ENCODE measurements around the gene VAPB.
A peak's percentile ranks its signal among the peaks of the same experiment; 100 is the strongest.

VAPB gene

DNA sequence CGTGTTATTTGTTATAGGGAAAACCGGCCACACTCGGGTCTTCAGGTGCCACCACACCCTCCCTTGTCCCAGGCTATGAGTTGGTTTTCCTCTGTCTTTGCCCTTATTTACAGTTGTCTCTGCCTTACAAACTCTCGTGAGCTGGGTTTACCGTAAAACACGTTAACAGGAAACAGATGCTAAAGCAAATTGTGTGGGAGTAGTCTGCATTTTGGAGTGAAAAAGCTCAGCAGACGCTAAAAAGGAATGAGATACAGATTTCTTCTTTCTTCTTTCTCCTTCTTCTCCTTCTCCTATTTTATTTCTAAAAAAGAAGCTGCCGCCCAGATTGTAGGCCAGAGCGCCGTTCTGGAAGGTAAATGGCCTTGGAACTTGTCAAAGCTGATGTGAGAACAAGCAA lies 74.2 kb downstream of the VAPB start:
- DNase-seq (ENCODE audit: low read depth), result no peak

DNA sequence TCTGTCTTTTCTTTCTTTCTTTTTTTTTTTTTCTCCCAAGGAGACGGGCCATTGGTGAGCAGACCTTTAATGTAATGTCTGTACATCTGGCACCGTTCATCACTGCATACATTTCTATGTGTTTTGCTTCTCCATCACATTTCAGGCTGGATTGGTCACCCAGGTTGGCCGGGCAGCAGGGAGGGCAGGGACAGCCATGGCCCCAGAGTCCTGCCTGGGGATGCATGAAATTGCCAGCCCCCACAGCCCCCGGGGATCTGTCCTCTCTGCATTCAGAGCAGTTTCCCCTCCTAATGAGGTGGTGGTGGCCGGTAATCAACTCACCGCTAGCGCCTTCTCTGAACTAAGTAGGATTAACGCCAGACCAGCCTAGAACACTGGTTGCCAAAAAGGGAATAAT lies 75.8 kb downstream of the VAPB start:
- no peak for DNase-seq (ENCODE audit: low read depth)

DNA sequence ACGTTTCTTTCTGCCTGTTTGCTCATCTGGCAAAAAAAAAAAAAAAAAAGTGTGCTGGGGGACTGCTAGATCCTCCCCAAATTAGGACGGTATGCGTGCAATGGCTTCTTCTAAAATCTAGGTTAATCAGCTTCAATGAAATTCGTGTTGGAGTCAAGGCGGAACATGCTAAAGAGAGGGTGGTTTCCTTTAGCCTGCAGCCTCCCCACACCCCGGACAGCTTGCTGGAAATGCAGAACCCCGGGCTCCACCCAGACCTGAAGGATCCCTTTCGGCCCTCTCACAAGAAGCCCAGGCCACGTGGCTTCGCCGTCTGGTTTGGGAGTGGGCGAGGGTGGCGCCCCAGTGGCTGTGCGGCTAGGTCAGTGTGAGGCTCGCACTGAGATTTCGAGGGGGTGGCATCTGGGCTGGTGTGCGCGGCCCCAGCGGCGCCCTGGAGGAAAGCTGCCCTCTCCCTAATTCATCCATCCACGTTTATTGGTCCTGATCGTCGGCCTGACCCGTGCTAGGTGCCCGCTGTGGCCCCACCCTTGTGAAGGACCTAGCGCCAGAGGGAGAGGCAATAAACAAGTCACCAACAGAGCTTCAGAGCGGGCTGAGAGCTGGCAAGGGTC lies 77.2 kb downstream of the VAPB start:
- DNase-seq (ENCODE audit: low read depth), result no peak

DNA sequence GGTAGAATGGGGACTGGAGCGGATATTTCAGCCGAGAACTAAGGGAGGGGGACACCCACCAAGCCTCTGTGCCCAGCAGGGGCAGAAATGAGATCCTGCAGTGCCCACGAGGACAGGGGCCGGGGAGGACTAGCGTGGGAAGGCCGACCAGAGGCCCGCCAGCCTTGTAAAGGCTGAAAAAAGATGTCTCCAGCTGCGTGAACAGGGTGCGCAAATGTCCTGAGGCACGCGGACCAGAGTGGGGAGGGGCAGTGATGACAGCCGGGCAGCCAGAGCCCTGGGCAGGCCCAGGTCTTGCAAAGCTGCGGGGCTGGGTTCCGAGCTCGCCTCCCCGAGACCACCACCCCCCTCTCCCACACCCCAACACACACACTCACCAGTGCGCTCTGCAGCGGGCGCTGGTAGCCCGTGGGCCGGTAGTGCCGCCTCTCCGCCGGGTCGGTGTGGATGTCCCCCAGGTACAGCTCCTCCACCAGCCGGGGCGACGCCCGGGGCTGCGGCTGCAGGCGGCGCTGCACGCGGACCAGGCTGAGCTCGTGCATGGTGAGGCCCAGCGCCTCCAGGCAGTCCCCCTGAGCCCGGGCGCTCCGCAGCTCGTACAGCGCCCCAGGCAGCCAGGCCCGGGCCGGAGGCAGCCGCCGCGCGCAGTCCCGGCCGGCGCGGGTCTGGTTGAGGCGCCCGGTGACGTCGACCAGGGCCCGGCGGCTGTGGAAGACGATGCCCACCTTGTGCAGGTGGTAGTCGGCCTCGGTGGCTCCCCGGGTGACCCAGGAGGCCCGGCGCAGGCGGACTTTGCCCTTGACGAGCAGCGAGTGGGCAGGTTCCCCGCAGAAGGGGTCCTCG lies 77.9 kb downstream of the VAPB start:
- no peak for DNase-seq (ENCODE audit: low read depth)

DNA sequence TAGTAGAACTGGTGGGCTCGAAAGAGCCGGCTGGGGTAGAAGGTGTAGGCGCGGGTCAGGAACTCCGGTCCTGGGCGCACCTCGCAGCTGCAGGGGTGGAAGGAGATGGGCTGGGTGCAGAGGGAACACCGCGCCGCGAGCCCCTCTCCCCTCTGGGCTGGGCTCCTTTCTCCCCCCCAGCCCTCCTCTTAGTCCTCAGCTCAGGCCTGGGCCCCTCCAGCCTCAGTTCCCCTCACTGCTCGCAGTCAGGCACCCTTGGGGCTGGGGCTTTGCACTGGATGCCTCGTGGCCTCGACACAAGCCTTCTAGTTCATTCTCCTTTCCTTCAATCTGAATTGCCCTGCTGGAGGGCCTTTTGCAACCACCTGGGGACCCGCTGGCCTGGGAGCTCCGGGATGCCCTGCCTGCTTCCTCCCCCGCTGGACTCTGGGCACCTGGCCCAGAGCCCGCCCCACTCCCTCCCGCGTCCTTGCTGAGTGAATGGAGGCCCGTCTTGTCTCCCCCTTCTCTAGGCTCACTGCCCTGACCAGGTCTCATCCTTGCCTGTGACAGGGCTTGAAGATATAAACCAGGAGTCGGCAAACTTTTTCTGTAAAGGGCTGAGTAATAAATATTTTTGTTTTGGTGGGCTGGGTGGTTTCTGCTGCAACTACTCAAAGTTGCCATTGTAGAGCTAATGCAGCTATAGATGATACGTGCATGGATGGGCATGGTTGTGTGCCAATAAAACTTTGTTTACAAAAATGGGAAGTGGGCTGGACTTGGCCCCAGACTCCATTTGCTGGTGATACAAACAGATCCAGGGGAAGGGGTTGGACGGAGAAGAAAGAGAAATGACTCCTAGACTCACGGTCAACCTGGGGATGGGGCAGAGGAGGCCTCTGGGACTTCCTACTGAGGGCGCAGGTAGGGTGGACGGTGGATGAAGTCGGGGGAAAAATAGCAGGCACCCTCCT lies 78.8 kb downstream of the VAPB start:
- no peak for DNase-seq (ENCODE audit: low read depth)

DNA sequence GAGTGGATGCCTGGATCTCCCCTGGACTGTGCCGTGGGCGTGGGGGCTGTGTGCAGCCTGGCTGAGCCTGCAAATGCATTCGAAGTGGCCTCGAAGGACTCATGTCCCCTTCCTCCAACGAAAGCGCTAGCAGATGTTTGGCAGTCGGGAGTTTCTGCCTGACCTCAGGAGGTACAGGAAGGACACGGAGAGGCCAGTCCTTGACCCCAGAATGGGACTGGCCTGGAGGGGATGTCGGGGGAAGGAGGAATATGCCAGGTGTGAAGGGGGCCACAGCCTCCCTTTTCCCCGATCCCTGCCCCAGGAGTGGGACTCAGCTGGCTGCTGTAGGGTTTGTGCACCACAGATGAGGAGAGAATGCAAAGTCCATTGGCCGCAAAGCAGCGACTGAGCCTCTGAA lies 80.6 kb downstream of the VAPB start:
- no peak for DNase-seq (ENCODE audit: low read depth)

DNA sequence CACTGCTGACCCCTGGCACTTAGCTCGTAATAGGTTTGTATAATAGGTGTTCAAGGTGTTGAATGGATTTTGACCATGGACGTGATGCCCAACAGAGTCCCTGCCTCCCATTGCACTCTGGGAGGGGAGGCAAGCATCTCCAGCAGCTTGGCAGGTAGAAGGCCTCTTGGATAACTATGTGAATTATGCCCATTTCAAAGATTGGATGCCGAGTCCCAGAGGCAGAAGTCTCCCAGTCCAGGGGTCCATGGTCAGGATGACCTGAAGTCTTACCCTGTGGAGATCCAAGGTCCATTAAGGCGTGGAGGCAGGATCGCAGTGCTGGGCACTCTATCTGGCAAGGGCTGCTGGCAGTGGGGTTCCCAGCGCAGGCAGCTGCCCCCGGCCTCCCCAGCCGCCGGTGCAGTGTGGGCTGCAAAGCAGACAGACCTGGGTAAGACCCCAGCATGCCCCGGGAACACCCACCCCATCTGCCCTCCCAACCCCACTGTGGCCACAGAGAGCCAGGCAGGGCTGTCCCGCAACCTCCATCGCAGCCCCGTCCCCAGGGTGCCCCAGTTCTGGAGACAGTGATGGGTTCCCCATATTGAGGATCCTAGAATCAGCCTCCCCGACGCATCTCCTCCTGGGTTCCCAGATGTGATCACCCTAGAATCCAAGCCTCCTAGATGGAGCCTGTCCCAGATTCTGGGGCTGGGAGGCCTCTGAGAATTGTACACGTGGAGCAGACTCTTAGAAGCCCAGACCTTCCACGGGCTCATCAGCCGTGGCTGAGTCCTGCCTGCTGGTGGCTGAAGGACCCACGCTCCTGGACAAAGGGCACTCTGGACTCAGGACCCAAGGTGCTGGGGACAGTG lies 81.5 kb downstream of the VAPB start:
- no peak for DNase-seq (ENCODE audit: low read depth)

DNA sequence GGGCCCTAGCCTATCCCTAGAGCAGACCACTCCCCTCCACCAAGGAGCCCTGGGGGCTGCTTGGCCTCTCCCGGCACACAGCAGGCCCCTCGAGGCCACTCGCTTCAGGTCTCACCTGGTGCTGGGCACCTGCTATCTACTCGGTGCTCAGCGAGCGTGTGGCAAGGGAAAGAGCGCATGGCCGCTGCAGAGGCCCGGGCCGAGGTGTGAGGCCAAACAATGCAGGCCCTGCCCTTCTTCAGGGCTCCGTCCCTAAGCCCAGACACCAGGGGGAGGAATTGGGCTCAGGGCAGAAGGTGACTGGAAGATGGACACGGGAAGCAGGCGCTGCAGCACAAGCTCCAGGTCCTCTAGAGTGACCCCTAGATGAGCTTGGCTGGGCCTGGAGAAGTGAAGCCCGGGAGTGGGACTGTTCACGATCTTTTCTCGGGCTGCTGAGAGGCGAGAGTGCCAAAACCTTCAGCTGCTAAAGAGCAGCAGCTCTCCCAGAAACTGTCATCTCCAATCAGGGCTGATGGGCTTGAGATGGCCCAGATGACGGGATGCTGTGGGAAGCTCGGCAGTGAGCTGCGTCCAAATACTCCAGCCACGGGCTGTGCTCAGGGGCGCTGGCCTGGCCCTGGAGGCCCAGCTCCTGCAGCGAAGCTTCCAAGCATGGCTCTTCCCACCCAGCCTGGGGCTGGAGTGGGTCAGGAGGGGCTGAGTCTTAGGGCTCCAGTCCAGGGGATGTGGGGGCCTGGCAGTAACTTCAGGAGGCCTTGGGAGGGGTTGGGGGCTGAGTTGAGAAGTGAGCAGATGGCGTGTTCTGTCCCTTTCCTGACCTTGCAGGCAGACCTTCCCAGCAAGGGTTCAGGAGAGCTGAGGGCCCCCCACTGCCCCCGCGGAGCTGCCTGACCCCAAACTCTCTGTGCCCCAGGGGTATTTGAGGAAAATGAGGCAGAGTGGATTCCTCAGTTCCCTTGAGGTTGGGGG lies 82.5 kb downstream of the VAPB start:
- no peak for DNase-seq (ENCODE audit: low read depth)

DNA sequence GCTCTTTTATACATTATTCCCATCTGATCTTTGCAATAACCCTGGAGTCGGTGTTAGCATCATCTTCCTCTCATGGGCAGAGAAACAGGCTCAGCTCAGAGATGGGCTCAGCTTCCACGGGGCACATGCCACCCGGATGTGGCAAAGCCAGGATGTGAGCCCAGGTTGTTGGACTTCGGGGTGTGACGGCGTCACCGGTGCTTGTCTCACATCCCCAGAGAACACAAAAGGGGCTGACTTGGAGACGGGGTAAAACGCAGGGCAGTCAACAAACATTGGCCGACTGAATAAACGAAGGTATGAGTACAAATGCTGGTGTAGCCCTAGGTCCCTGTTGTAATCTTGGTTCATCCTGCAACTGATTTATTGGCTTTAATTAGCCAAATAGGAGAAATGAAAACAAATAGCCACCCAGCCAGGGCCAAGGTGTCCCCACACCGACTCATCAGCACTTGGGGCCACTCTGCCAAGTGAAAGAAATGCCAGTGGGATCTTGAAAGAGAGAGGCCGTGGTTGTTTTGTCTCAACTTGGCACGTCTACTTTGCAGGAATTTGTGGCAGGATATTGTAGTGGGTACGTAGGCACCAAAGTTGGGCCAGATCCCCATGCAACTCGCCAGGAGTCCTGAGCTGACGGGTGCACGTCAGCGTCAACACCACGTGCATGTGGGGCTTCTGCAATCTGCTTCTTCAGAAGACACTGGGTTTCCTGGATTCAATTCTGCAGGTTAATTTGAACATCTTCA lies 83.4 kb downstream of the VAPB start:
- DNase-seq (ENCODE audit: low read depth), result no peak

DNA sequence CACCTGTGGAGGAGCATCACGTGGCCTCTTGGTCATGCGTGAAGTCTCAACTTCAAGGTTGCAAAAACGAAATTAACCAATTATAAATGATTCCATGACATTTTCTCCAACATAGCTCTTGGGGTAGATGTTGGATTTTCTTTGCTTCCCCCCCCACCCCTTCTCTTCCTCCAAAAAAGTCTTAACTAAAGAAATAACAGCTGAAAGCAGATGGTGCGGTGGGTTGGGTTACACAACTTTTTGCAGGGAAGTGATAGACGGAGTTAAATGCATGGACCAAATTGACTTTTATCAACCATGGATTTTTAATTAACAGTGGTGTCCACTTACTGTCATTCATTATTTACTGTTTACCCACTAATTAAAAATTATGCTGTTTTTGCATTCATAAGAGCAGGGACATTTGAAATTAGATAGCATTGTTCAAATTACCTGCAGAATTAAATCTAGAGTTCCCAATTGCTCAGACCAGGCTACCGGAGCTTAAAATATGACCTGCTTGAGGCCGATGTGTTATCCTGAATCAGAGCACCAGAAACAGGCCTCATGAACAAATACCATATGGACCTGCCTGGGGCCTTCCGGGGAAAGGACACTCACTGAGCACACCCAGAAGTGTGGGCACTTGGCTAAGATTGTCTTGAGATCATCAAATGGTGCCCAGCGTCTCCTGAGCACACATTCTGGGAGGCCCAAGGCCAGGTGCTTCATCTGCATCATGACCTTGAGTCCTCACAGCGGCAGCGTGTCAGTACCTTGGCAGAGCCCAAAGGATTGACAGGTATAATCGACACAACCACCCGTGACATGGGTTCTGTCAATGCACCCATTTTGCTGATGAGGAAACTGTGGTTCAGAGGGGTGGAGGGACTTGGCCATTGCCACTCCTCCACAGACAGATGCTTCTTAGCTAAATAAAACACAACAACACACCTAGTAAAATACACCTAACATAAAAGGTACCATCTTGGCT lies 84.7 kb downstream of the VAPB start:
- no peak for DNase-seq (ENCODE audit: low read depth)

DNA sequence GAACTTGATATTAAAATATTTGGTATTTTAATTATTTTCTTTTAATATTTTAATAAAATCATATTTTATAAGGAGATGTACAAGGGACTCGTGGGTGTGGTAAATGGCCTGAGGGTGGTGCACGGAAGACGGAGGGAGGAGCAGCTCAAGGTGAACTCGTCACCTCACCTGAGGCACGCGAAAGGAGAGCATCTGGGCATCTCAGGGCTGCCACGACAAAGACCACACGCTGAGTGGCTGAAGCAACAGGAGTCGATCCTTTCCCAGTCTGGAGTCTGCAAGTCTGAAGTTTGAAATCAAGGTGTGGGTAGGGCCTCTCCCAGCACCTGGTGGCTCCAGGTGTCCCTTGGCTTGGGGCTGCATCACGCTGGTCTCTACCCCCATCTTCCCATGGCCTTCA lies 86.4 kb downstream of the VAPB start:
- DNase-seq (ENCODE audit: low read depth), result no peak

DNA sequence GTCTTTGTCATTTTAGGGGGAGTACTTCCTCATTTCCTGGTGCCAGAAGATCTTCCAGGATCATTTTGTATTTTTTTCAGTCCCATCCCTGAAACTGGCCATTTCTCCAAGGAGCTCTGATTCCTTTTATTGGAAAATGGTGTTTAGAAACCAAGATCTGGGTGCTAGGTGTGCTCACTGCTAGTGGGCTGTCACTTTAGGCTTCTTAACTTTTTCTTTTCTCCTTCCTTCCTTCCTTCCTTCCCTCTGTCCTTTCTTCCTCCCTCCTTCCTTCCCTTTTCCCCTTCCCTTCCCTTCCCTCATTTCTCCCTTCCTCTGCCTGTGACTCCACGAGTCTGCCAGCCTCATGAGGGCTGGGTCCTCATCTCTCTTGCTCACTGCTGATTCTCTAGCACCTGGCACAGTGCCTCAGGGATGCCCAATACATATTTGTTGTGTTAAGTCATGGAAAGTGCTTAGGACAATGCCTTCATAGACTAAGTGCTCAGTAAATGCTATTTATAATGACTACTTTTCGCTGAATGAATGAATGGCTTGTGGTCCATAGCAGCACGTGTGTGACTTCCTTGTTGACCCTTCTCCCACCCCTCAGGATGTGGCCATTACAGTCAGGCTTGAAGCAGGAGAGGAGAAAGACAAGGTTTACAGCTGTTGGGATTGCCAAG lies 89.2 kb downstream of the VAPB start:
- no peak for DNase-seq (ENCODE audit: low read depth)

DNA sequence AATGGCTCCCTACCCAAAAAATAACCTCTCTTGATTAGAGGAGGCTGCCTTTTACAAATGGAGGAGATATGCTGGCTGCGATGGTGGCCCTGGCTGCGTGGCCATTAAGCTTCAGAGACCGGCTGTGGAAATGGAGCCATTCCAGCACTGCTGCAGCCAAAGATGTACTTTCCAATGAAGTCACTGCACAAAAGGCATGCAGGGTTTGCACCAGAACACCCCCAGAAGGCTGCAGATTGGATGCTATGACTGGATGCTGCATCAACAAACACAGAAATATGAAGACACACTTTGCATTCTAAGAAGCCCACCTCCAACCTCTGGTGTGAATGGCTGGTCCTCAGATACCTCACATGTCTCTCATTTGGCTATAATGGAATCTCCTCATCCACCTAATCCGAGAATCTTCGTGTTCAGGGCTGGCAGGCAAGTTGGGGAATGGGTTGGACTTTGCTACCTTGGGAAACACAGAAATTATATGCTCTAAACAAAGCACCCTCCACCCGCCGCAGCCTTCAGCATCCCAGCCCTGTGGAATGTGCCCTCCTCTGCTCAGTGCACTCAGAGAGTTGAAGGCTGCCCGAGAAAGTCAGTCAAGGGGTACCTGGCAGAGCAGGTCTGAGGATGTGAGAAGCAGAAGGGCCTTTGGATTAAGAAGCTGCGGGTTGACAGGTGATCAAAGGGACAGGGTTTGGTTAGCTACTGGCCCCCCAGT lies 90.9 kb downstream of the VAPB start:
- DNase-seq (ENCODE audit: low read depth), result no peak

DNA sequence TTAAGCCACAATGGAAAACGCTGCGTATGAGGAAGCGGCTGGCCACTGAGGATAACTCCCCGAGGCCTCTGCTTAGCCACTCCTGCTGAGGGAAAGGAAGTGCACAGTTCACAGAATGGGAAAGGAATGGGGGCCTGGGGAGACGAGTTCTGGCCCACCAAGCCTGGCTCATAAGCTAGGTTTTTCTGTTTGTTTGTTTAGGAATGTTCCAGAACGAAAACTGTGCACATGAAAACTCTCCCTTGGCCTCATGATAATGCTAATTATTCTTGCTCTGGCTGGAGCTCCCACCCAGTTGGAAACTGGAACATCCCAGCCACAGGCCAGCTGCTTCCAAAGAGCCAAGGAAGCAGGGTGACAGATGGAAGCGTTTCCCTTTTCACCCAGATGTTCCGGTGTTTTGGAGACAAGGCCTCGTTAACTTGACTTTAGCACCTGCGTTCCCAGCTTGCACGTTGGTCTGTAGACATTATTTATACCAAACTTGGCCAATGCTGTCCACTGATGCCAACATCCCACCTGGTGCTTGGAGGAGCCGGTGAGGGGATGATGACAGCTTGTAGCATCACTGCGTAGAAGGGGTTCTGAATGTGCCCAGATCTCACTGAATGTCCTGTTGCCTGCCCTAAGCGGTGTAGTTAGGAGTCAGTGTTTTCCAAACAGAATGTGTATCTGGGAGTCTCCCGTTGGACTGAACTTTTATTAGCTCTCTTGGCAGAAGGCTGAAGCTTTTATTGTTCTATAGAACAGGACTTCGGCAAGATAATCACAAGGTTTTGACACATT lies 91.7 kb downstream of the VAPB start:
- DNase-seq (ENCODE audit: low read depth), result no peak

DNA sequence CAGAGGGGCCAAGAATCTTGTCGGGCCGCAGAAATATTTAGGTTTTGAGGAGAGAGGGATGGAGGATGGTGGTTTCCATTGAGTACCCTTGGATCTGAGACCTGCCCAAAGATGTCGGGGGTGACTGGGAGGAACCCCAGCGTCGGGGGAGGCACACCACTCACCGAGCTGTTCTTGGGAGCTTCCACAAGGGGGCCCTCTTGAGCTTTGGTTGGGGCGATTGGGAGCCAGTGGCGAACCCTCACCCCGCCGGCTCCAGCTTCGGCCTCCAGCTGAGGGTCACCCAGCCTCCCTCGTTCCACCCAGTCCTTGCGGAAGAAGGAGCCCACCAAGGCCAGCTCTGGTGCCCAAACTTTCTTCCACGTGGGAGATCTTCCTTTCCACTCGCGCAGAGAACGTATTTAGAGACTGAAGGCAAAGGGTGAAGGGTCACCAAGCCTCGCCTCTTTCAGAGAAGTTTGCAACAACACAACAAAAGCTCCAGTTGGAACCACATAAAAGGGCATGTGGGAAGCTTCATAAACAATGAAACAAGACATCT lies 92.5 kb downstream of the VAPB start:
- DNase-seq (ENCODE audit: low read depth), result peak; percentile 6

DNA sequence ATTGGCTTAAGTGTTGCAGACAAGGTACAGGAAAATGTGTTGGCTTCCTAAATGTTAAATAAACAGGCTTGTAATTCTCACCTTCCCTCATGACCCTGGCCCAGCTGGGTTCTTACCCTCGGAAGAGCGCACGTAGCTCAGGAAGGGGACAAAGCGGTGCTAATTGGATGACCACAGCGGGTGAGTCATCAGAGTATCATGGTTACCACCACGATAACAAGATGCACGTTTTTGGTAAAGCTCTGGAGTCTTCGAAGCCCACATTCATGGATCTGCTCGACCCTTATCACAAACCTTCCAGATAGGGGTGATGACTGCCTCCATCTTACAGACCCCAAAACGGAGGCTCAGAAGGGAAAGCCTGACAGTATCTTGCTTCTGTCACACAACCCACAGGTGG lies 93.4 kb downstream of the VAPB start:
- no peak for DNase-seq (ENCODE audit: low read depth)
